HT1080 (cell line): ENCODE data around the gene UCN3. TPM values are rescaled to one million over a fixed set of nuclear protein-coding genes. Genes with fewer than 3 reads are reported as not detected.
"Not testable (repeated sequence)": the region's sequence is repeated elsewhere in the genome, so short reads cannot be mapped to it uniquely, and the experiment has no call there.

ENCODE experiments used
- DNase-seq: peaks from one replicate; pipeline ENCODE4 v3.0.0-alpha.2; 2015; ENCODE audit warnings: low read depth
- total RNA-seq: library from RNA; depleted of rRNA; stranded (reverse); fragments of >200 nt; shearing (Covaris generic); gene quantifications from 2 replicates; pipeline ENCODE4 v1.2.3, GENCODE V29; 2014; rRNA removed

UCN3 gene
- total RNA-seq, 1 experiment from 2014 or later = not detected

GRCh38 chr10:5404208-5405041 is 39.7 kb downstream of the UCN3 start, which contains the start of gene TUBAL3:
TUBAL3 (minus strand) TSS chr10:5404828; CDS start chr10:5404792, 36 bp downstream.
- DNase-seq = peak; percentile 43

GRCh38 chr10:5406918-5407317 is 42.2 kb downstream of the UCN3 start:
- DNase-seq = no peak

GRCh38 chr10:5410787-5411186 is 46.0 kb downstream of the UCN3 start:
- DNase-seq = not testable (repeated sequence)

- DNase-seq = no peak
Observed at GRCh38 chr10:5411941-5412276, 47.1 kb downstream of the UCN3 start.

- DNase-seq = peak; percentile 90
Observed at GRCh38 chr10:5412277-5412941, 47.6 kb downstream of the UCN3 start, which contains the start of gene NET1. NET1 (plus strand) TSS chr10:5412557; CDS start chr10:5412693, 136 bp downstream.

- peak; percentile 43 for DNase-seq
Observed at GRCh38 chr10:5413012-5413938, 48.5 kb downstream of the UCN3 start.

- no peak for DNase-seq
Observed at GRCh38 chr10:5416981-5417380, 52.2 kb downstream of the UCN3 start.

- no peak for DNase-seq
Observed at GRCh38 chr10:5418584-5418983, 53.8 kb downstream of the UCN3 start.

- no peak for DNase-seq
Observed at GRCh38 chr10:5419466-5420094, 54.8 kb downstream of the UCN3 start.

- DNase-seq = no peak
Observed at GRCh38 chr10:5423771-5424170, 59.0 kb downstream of the UCN3 start.

Other genes with a start within 250 kb of the UCN3 start
- not detected in 2 replicates for gene AKR1C8, start 179.8 kb upstream of the UCN3 start, total RNA-seq
- not detected in 2 replicates for gene AKR1C4, start 168.1 kb upstream of the UCN3 start, total RNA-seq
- gene TUBAL3, start 39.9 kb downstream of the UCN3 start, total RNA-seq = not detected in 2 replicates
- 40.1 and 58.3 TPM in 2 replicates for gene NET1, start 47.6 kb downstream of the UCN3 start, total RNA-seq
- 1.4 TPM in 1 of 2 replicates, not detected in the other for gene CALML5, start 134.6 kb downstream of the UCN3 start, total RNA-seq
- not detected in 2 replicates for gene CALML3, start 160.0 kb downstream of the UCN3 start, total RNA-seq